Smooth muscle cell (in vitro differentiated cells): ENCODE data around the gene NAA11. TPM values are rescaled to one million over a fixed set of nuclear protein-coding genes. Genes with fewer than 3 reads are reported as not detected.

ENCODE experiments used
- DNase-seq: peaks from one replicate; lab custom pipeline; 2025; ENCODE audit not compliant: unreplicated experiment; lab: John Stamatoyannopoulos, UW
- H2AFZ ChIP-seq: fragments of 200-600 bp; sonication (generic); 2 replicates; pipeline ENCODE4 v1.6.0; 2016; ENCODE audit warnings: antibody characterized with exemption, low read depth, mild to moderate bottlenecking
- H3F3A ChIP-seq: fragments of 200-600 bp; sonication (generic); 2 replicates; pipeline ENCODE4 v1.6.0; 2017; ENCODE audit warnings: antibody characterized with exemption, low read depth
- H3K27ac ChIP-seq: fragments of 200-600 bp; sonication (generic); 2 replicates; pipeline ENCODE4 v1.5.1; 2016; ENCODE audit warnings: low read depth, mild to moderate bottlenecking
- H3K27me3 ChIP-seq: fragments of 200-600 bp; sonication (generic); 2 replicates; pipeline ENCODE4 v1.6.1; 2016; ENCODE audit warnings: low read depth, mild to moderate bottlenecking
- H3K36me3 ChIP-seq: fragments of 200-600 bp; sonication (generic); 2 replicates; pipeline ENCODE4 v1.5.1; 2016; ENCODE audit warnings: low read depth
- H3K4me1 ChIP-seq: fragments of 200-600 bp; sonication (generic); 2 replicates; pipeline ENCODE4 v1.5.1; 2016; ENCODE audit warnings: low read depth
- H3K4me2 ChIP-seq: fragments of 200-600 bp; sonication (generic); 2 replicates; pipeline ENCODE4 v1.6.0; 2016; ENCODE audit warnings: mild to moderate bottlenecking
- H3K4me3 ChIP-seq: fragments of 200-600 bp; sonication (generic); 2 replicates; pipeline ENCODE4 v1.5.1; 2016; ENCODE audit warnings: mild to moderate bottlenecking
- H3K79me2 ChIP-seq: fragments of 200-600 bp; sonication (generic); 2 replicates; pipeline ENCODE4 v1.6.0; 2016; ENCODE audit warnings: low read depth, mild to moderate bottlenecking
- H3K9ac ChIP-seq: fragments of 200-600 bp; sonication (generic); 2 replicates; pipeline ENCODE4 v1.6.0; 2016; ENCODE audit warnings: low read depth
- H3K9me3 ChIP-seq: fragments of 200-600 bp; sonication (generic); replicated peaks from 2 replicates; pipeline ENCODE4 v1.5.1; 2016; ENCODE audit warnings: low read depth
- H4K20me1 ChIP-seq: fragments of 200-600 bp; sonication (generic); 2 replicates; pipeline ENCODE4 v1.6.0; 2016; ENCODE audit warnings: low read depth
- CTCF ChIP-seq: fragments of 200-600 bp; sonication (generic); IDR thresholded peaks from 2 replicates; pipeline ENCODE4 v1.5.1; 2017; ENCODE audit warnings: borderline replicate concordance, mild to moderate bottlenecking, antibody characterized with exemption; ENCODE audit not compliant: insufficient read depth, poor library complexity, severe bottlenecking
- WGBS: methylation state at CpG from one replicate; pipeline ENCODE4 v1.1.7; 2016; ENCODE audit warnings: low lambda C conversion rate; 5-methylcytosine and 5-hydroxymethylcytosine counted together
- polyA plus RNA-seq: library from polyadenylated mRNA; unstranded; fragments of >200 nt; fragmentation: Nextera tagmentation; extraction: Ambion mirVana; gene quantifications from 2 replicates; pipeline ENCODE4 v1.2.1, GENCODE V29; 2016
- total RNA-seq: library from RNA; depleted of rRNA; stranded (reverse); fragments of >200 nt; gene quantifications from 2 replicates; pipeline ENCODE4 v1.2.3, GENCODE V29; 2014

NAA11 gene
- total RNA-seq (not detected in 2 replicates), polyA plus RNA-seq (not detected in 2 replicates)

DNA sequence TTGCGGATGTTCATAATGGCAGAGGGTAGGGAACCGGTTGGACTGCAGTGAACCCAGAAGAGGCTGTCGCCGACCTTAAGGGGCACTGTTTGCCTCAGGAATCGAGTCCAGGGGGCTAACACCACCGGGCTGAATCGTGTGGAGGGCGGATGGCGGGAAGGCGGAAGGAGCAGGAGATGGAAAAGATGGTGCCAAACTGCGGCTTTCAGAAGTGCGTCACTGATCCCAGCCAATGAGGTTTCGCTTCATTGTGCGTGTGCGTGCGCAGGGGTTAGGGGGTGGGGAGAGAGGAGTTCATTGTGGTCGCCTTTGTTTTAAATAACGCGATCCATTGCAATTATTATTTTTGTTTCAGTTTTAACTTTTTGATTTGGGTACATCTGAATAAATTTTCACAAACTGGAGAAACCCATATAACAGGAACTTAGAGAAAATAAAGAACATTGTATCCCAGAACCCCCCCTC is at the start of gene NAA11:
Gene NAA11 (minus strand): TSS at position 198 of the 465 bp plus-strand sequence. CDS start 184 bp downstream, at position 14.
- no peak within 1 kb of the TSS for H3K4me3 ChIP-seq
- H3F3A ChIP-seq = no peaks in the 10 kb centered on the region
- no peak within 1 kb of the TSS for H2AFZ ChIP-seq
- WGBS = 93% methylated on average over 19 of the region's 19 CpGs
- H3K36me3 ChIP-seq = no peaks in the 10 kb centered on the region
- no peak within 1 kb of the TSS for H3K27ac ChIP-seq
- no peak for TF ChIP-seq CTCF
- H3K9ac ChIP-seq = no peak within 1 kb of the TSS
- no peaks in the 10 kb centered on the region for H3K27me3 ChIP-seq
- H3K4me1 ChIP-seq = no peaks in the 10 kb centered on the region
- no peaks in the 10 kb centered on the region for H3K9me3 ChIP-seq
- H3K4me2 ChIP-seq = no peak within 1 kb of the TSS
- no peaks in the 10 kb centered on the region for H3K79me2 ChIP-seq
- no peak for DNase-seq
- H4K20me1 ChIP-seq = no peaks in the 10 kb centered on the region

DNA sequence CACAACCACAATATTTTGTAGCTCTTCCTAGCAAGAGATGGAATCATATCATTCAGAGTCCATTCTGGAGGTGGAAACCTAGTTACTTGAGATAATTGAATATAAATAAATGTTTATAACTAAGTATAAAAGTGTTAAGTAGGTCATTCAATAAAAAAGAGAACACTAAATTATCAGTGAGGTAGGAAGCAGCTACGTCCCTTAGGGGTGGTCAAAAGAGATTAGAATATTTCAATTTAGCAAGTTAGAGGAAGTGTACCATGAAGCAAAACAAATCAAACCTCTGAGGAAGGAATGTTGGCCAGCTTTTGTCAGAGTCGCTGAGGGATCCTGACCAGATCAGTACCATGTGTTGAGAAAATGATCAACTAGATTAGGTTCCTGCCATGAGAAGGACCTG is 44.2 kb upstream of the NAA11 start:
- Histone ChIP-seq H3K27me3 (no peaks in the 10 kb centered on the region), H4K20me1 (no peaks in the 10 kb centered on the region), H3K9ac (no peak overlapping the region), H3K79me2 (no peaks in the 10 kb centered on the region), H3K36me3 (no peaks in the 10 kb centered on the region), H2AFZ (no peak overlapping the region), H3K27ac (no peak overlapping the region), H3K4me3 (no peak overlapping the region), H3F3A (no peaks in the 10 kb centered on the region), H3K4me2 (no peak overlapping the region), H3K9me3 (no peaks in the 10 kb centered on the region), H3K4me1 (no peaks in the 10 kb centered on the region)
- no peak for TF ChIP-seq CTCF
- no peak for DNase-seq
- 86% methylated on average over 2 of the region's 2 CpGs for WGBS

- Histone ChIP-seq H3K27ac (no peak overlapping the region), H3K4me1 (no peaks in the 10 kb centered on the region), H4K20me1 (no peaks in the 10 kb centered on the region), H3K4me2 (no peak overlapping the region), H3K79me2 (no peaks in the 10 kb centered on the region), H2AFZ (no peak overlapping the region), H3F3A (no peaks in the 10 kb centered on the region), H3K36me3 (no peaks in the 10 kb centered on the region), H3K9ac (no peak overlapping the region), H3K4me3 (no peak overlapping the region), H3K9me3 (no peaks in the 10 kb centered on the region), H3K27me3 (no peaks in the 10 kb centered on the region)
- no peak for DNase-seq
- no peak for TF ChIP-seq CTCF
- 95% methylated on average over 2 of the region's 2 CpGs for WGBS
These were observed 41.2 kb upstream of the NAA11 start for GRCh38 chr4:79367096-79367495.

- Histone ChIP-seq H3K79me2 (no peaks in the 10 kb centered on the region), H3K27ac (no peak overlapping the region)
These were observed 40.6 kb upstream of the NAA11 start for GRCh38 chr4:79366422-79366821.

More at GRCh38 chr4:79366422-79366821, 40.6 kb upstream of the NAA11 start:
- Histone ChIP-seq H4K20me1 (no peaks in the 10 kb centered on the region), H2AFZ (no peak overlapping the region), H3K9ac (no peak overlapping the region), H3K27me3 (no peaks in the 10 kb centered on the region), H3K4me1 (no peaks in the 10 kb centered on the region), H3K9me3 (no peaks in the 10 kb centered on the region), H3K4me3 (no peak overlapping the region), H3K36me3 (no peaks in the 10 kb centered on the region), H3F3A (no peaks in the 10 kb centered on the region), H3K4me2 (no peak overlapping the region)
- TF ChIP-seq CTCF = no peak
- no peak for DNase-seq
